ENCODE data around the gene PRMT3. TPM values are rescaled to one million over a fixed set of nuclear protein-coding genes. Genes with fewer than 3 reads are reported as not detected.

Gene PRMT3
- total and polyA plus RNA-seq, 7 donors, result 6.3 to 23.2 (median 17.2) TPM

GRCh38 chr11:20529757-20530156 lies 142.2 kb downstream of the PRMT3 start:
- H3K4me1 ChIP-seq, result no peaks in the 10 kb centered on the region
- H3K27ac ChIP-seq, result no peak overlapping the region
- no peaks in the 10 kb centered on the region for H3K27me3 ChIP-seq (ENCODE audit: insufficient read depth in 3 of 3, low read length in 2 of 3)
- ATAC-seq (no peak), DNase-seq (no peak)
- TF ChIP-seq CTCF (IDR thresholded peaks at IDR 0.05), result no peak
- H3K4me3 ChIP-seq, result no peak overlapping the region
- no peaks in the 10 kb centered on the region for H3K36me3 ChIP-seq (ENCODE audit: insufficient read depth in 1 of 2, low read depth in 1 of 2)
- intact Hi-C loops (cut with DNase I), result no loop called here
- H3K9me3 ChIP-seq, result no peaks in the 10 kb centered on the region
- 79 to 81% (median 81%) methylated on average over 5 of the region's 5 CpGs for WGBS, 3 donors

DNA sequence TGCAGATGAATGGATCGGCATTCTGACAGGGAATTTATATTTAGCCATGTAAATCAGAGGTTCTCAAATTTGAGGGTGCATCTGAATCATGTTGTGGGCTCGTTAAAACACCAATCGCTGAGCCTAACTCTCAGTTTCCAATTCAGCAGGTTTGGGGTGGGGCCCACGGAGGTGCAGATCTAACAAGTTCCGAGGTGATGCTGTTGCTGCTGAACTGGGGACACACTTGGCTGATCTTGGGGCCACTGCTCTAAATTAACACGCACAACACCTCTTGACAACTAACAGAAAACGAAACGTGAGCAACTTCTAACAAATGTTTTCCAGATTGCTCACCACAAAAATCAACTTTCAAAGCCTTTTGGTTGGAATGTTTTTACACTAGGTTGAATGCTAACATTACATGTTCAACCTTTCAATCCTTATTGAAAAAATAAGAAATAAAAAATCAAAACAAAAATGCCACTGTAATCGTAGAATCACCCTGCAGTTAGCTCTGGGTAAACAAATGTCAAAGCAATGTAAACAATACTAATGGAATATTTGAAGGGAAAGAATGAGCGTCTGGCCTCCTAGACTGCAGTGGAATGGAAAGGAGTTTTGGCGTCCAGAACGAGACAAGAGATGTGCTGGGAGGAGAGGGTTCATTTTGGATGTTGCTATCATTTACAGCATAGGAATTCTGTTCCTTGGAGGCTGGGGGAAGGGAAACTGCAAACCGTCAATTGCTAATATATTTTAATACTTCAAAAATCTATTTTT lies 143.6 kb downstream of the PRMT3 start:
- intact Hi-C loops (cut with DNase I), result no loop called here
- no peak for TF ChIP-seq CTCF (IDR thresholded peaks at IDR 0.05)
- Histone ChIP-seq H3K36me3 (ENCODE audit: insufficient read depth in 1 of 2, low read depth in 1 of 2) (no peaks in the 10 kb centered on the region), H3K27me3 (ENCODE audit: insufficient read depth in 3 of 3, low read length in 2 of 3) (peaks cover 0 to 2% (median 0%) of the 10 kb centered on the region in 3 donors), H3K9me3 (no peaks in the 10 kb centered on the region), H3K4me3 (no peak overlapping the region), H3K27ac (no peak overlapping the region), H3K4me1 (no peaks in the 10 kb centered on the region)
- DNase-seq (no peak), ATAC-seq (no peak)
- 39 to 45% (median 45%) methylated on average over 13 of the region's 13 CpGs for WGBS, 3 donors

- ATAC-seq, result no peak
- H3K27ac ChIP-seq, result no peak overlapping the region
- no peaks in the 10 kb centered on the region for H3K36me3 ChIP-seq (ENCODE audit: insufficient read depth in 1 of 2, low read depth in 1 of 2)
- peaks cover 0 to 2% (median 0%) of the 10 kb centered on the region in 3 donors for H3K27me3 ChIP-seq (ENCODE audit: insufficient read depth in 3 of 3, low read length in 2 of 3)
- no peaks in the 10 kb centered on the region for H3K9me3 ChIP-seq
- H3K4me3 ChIP-seq, result no peak overlapping the region
- WGBS, 3 donors, result 40 to 64% (median 61%) methylated on average over 2 of the region's 2 CpGs
- TF ChIP-seq CTCF (IDR thresholded peaks at IDR 0.05), result no peak
- no peaks in the 10 kb centered on the region for H3K4me1 ChIP-seq
- DNase-seq, result no peak
- intact Hi-C loops (cut with DNase I), result no loop called here
Observed at GRCh38 chr11:20535271-20535881, 147.9 kb downstream of the PRMT3 start.

GRCh38 chr11:20536365-20536764 lies 148.8 kb downstream of the PRMT3 start:
- WGBS, 3 donors, result 81 to 91% (median 88%) methylated on average over 3 of the region's 3 CpGs
- intact Hi-C loops (cut with DNase I), result no loop called here
- ATAC-seq, result no peak

More at GRCh38 chr11:20536365-20536764, 148.8 kb downstream of the PRMT3 start:
- no peak overlapping the region for H3K4me3 ChIP-seq
- DNase-seq, result no peak
- no peaks in the 10 kb centered on the region for H3K4me1 ChIP-seq
- no peaks in the 10 kb centered on the region for H3K9me3 ChIP-seq
- no peaks in the 10 kb centered on the region for H3K36me3 ChIP-seq (ENCODE audit: insufficient read depth in 1 of 2, low read depth in 1 of 2)
- no peak for TF ChIP-seq CTCF (IDR thresholded peaks at IDR 0.05)
- H3K27ac ChIP-seq, result no peak overlapping the region
- H3K27me3 ChIP-seq (ENCODE audit: insufficient read depth in 3 of 3, low read length in 2 of 3), result peaks cover 0 to 2% (median 0%) of the 10 kb centered on the region in 3 donors
